Measurements from ENCODE around the gene HOXC9. TPM values are rescaled to one million over a fixed set of nuclear protein-coding genes. Genes with fewer than 3 reads are reported as not detected.

Gene HOXC9
- total RNA-seq, 1 donor from 2014 or later, result not detected

GRCh38 chr12:54025499-54026405 is 25.8 kb downstream of the HOXC9 start:
- TF ChIP-seq CTCF (IDR thresholded peaks at IDR 0.05), result no peak
- intact Hi-C loops (cut with micrococcal nuclease), result no loop called here
- Mint-ChIP-seq H3K27ac (no peak overlapping the region), H3K9me3 (no peaks in the 10 kb centered on the region), H3K36me3 (ENCODE audit: low read depth) (no peaks in the 10 kb centered on the region), H3K27me3 (peaks cover 66% of the 10 kb centered on the region), H3K4me3 (no peak overlapping the region), H3K4me1 (peaks cover 17% of the 10 kb centered on the region)
- ATAC-seq (ENCODE audit: low read depth) (no peak), DNase-seq (no peak)
- POLR2A ChIA-PET, result interaction anchor here (0.5 kb wide), 1 partner anchor 83 kb away, joined by 3 read pairs; no protein-coding TSS in a partner anchor
- CTCF ChIA-PET, result interaction anchor here (1.1 kb wide), 1 partner anchor 166 kb away, joined by 4 read pairs; no protein-coding TSS in a partner anchor

GRCh38 chr12:54026640-54027441 is 26.9 kb downstream of the HOXC9 start:
- intact Hi-C loops (cut with micrococcal nuclease), result no loop called here

GRCh38 chr12:54027442-54027786 is 27.5 kb downstream of the HOXC9 start:
- intact Hi-C loops (cut with micrococcal nuclease), result no loop called here
- no peak for DNase-seq
- Mint-ChIP-seq H3K4me1 (peaks cover 13% of the 10 kb centered on the region), H3K27me3 (peaks cover 59% of the 10 kb centered on the region), H3K36me3 (ENCODE audit: low read depth) (no peaks in the 10 kb centered on the region), H3K4me3 (no peak overlapping the region), H3K27ac (no peak overlapping the region), H3K9me3 (no peaks in the 10 kb centered on the region)
- no peak for TF ChIP-seq CTCF (IDR thresholded peaks at IDR 0.05)
- no peak for ATAC-seq (ENCODE audit: low read depth)
- ChIA-PET CTCF (interaction anchor here (1.1 to 1.8 kb wide), 4 partner anchors 22 to 187 kb away, joined by 3 to 7 read pairs (median 4); no protein-coding TSS in a partner anchor), POLR2A (interaction anchor here (0.6 kb wide), 2 partner anchors 11 to 352 kb away, joined by 3 read pairs; no protein-coding TSS in a partner anchor)

More at GRCh38 chr12:54026640-54027441, 26.9 kb downstream of the HOXC9 start:
- peaks cover 59% of the 10 kb centered on the region for H3K27me3 Mint-ChIP-seq
- H3K4me3 Mint-ChIP-seq, result no peak overlapping the region
- ChIA-PET CTCF (interaction anchor here (1.1 to 1.3 kb wide), 3 partner anchors 21 to 188 kb away, joined by 3 to 4 read pairs (median 3); no protein-coding TSS in a partner anchor), POLR2A (interaction anchor here (0.6 kb wide), 1 partner anchor 12 kb away, joined by 3 read pairs; no protein-coding TSS in a partner anchor)
- DNase-seq (no peak), ATAC-seq (ENCODE audit: low read depth) (no peak)
- H3K36me3 Mint-ChIP-seq (ENCODE audit: low read depth), result no peaks in the 10 kb centered on the region
- no peaks in the 10 kb centered on the region for H3K9me3 Mint-ChIP-seq
- no peak for TF ChIP-seq CTCF (IDR thresholded peaks at IDR 0.05)
- no peak overlapping the region for H3K27ac Mint-ChIP-seq
- peaks cover 12% of the 10 kb centered on the region for H3K4me1 Mint-ChIP-seq

- Mint-ChIP-seq H3K4me3 (peak within 1 kb of the TSS; percentile 24), H3K4me1 (peaks cover 24% of the 10 kb centered on the region), H3K27ac (no peak within 1 kb of the TSS), H3K9me3 (no peaks in the 10 kb centered on the region), H3K36me3 (ENCODE audit: low read depth) (no peaks in the 10 kb centered on the region), H3K27me3 (peaks cover 60% of the 10 kb centered on the region)
- DNase-seq, result no peak
- CTCF ChIA-PET, result interaction anchor here (0.7 to 4.9 kb wide), 4 partner anchors 22 to 179 kb away, joined by 3 to 65 read pairs (median 5); no protein-coding TSS in a partner anchor
- POLR2A ChIA-PET, result interaction anchor here (0.6 to 1.5 kb wide), 3 partner anchors 11 to 173 kb away, joined by 3 to 5 read pairs (median 4); no protein-coding TSS in a partner anchor
- no peak for TF ChIP-seq CTCF (IDR thresholded peaks at IDR 0.05)
- no peak for ATAC-seq (ENCODE audit: low read depth)
- intact Hi-C loops (cut with micrococcal nuclease), result no loop called here
These were observed 28.6 kb downstream of the HOXC9 start, which contains the start of gene HOXC6 for GRCh38 chr12:54028314-54029201. TSS of gene HOXC6 (plus strand) at chr12:54028440. CDS start at chr12:54028522, 82 bp downstream.

All from activated B cell treated with CpG ODN at 0.5 μM for 24 hours (primary cell).